GM12878 (cell line): Measurements from ENCODE around the gene CHRNG. TPM values are rescaled to one million over a fixed set of nuclear protein-coding genes. Genes with fewer than 3 reads are reported as not detected.

Experiments used
- ATAC-seq: fragments of 200-7000 bp; cut with Tn5 transposase; 3 replicates; pipeline ENCODE4 v1.9.1; 2020; ENCODE audit warnings: mild to moderate bottlenecking, moderate library complexity
- BruUV-seq: library from RNA; stranded (reverse); fragments of 400-500 nt; replicated peaks from 2 replicates; lab custom pipeline; 2021; lab: Mats Ljungman, UMichigan
- CTCF ChIA-PET: fragments of 300-600 bp; sonication (Branson Sonifier 250); formaldehyde crosslinking; extraction: SDS; loops from one replicate; lab custom pipeline; 2021; ENCODE audit warnings: inconsistent platforms; lab: Yijun Ruan, JAX
- POLR2A ChIA-PET: fragments of 350-600 bp; formaldehyde crosslinking; extraction: SDS; loops from one replicate; lab custom pipeline; 2021; ENCODE audit warnings: inconsistent platforms; lab: Charles Lee
- RAD21 ChIA-PET: fragments of 300-600 bp; sonication (Branson Sonifier 250); formaldehyde crosslinking; loops from one replicate; lab custom pipeline; 2023; ENCODE audit warnings: antibody characterized with exemption; ENCODE audit not compliant: unreplicated experiment; lab: Charles Lee
- SMC1A ChIA-PET: fragments of 300-600 bp; sonication (Branson Sonifier 250); formaldehyde crosslinking; loops from one replicate; lab custom pipeline; 2023; ENCODE audit not compliant: unreplicated experiment, uncharacterized antibody; lab: Charles Lee
- DNase-seq: peaks from one replicate; pipeline ENCODE4 v3.0.0-alpha.2; 2011; ENCODE audit warnings: low read depth, low spot score
- FAIRE-seq: peaks from 3 replicates; lab custom pipeline; 2011; peaks lifted over from hg19 to GRCh38; lab: Jason Lieb, UNC
- H2AFZ ChIP-seq: 2 replicates; pipeline ENCODE4 v1.6.0; 2011; ENCODE audit warnings: low read depth, low read length, control low read depth; ENCODE audit not compliant: control insufficient read depth
- H3K27ac ChIP-seq: 2 replicates; pipeline ENCODE4 v1.5.1; 2011; ENCODE audit warnings: control low read depth; ENCODE audit not compliant: control insufficient read depth, insufficient read depth
- H3K27me3 ChIP-seq, 2 experiments: replicated peaks in 1 of 2; 2 replicates each; pipeline versions ENCODE4 v1.6.0 to v1.6.1; 2011; ENCODE audit warnings: low read length in 1 of 2; ENCODE audit not compliant: control insufficient read depth in 2 of 2, insufficient read depth in 2 of 2
- H3K36me3 ChIP-seq, 2 experiments: 2 replicates each; pipeline ENCODE4 v1.5.1; 2011; ENCODE audit warnings: low read length in 1 of 2; ENCODE audit not compliant: control insufficient read depth in 2 of 2, insufficient read depth in 2 of 2
- H3K4me1 ChIP-seq: 2 replicates; pipeline ENCODE4 v1.6.1; 2011; ENCODE audit warnings: mild to moderate bottlenecking, low read length, moderate library complexity, mixed read lengths; ENCODE audit not compliant: control insufficient read depth, insufficient read depth
- H3K4me2 ChIP-seq: 2 replicates; pipeline ENCODE4 v1.6.0; 2011; ENCODE audit warnings: control low read depth; ENCODE audit not compliant: control insufficient read depth, insufficient read depth
- H3K4me3 ChIP-seq: fragments of 200-600 bp; sonication (generic); 2 replicates; pipeline ENCODE4 v1.5.1; 2016
- H3K79me2 ChIP-seq: 2 replicates; pipeline ENCODE4 v1.6.0; 2011; ENCODE audit warnings: low read length; ENCODE audit not compliant: control insufficient read depth, insufficient read depth
- H3K9ac ChIP-seq: 2 replicates; pipeline ENCODE4 v1.8.0; 2011; ENCODE audit warnings: low read length, control low read depth, mixed read lengths; ENCODE audit not compliant: control insufficient read depth, insufficient read depth
- H3K9me3 ChIP-seq: replicated peaks from 3 replicates; pipeline ENCODE4 v1.5.1; 2011; ENCODE audit warnings: mild to moderate bottlenecking, low read length; ENCODE audit not compliant: control insufficient read depth, insufficient read depth
- H4K20me1 ChIP-seq: 2 replicates; pipeline ENCODE4 v1.6.0; 2011; ENCODE audit not compliant: control insufficient read depth, insufficient read depth
- BMI1 ChIP-seq: fragments of 450-650 bp; IDR thresholded peaks from 2 replicates; pipeline ENCODE4 v1.6.1; 2016; ENCODE audit warnings: mild to moderate bottlenecking, moderate library complexity, borderline replicate concordance
- CBX3 ChIP-seq: fragments of 200-600 bp; sonication (generic); IDR thresholded peaks from 2 replicates; pipeline ENCODE4 v1.6.1; 2016; ENCODE audit warnings: low read depth, borderline replicate concordance
- CBX5 ChIP-seq: sonication (generic); IDR thresholded peaks from 2 replicates; pipeline ENCODE4 v1.6.1; 2016; ENCODE audit warnings: low read depth, moderate library complexity, mild to moderate bottlenecking, inconsistent platforms
- CHD1 ChIP-seq: IDR thresholded peaks from 2 replicates; pipeline ENCODE4 v1.6.1; 2012; ENCODE audit warnings: low read depth, low read length, improper control_type of control experiment
- EP300 ChIP-seq, 2 experiments: fragments of 150-350 bp in 1 of 2; IDR thresholded peaks; 2 replicates each; pipeline ENCODE4 v1.6.1; 2011 to 2012; ENCODE audit warnings: low read depth in 2 of 2, low read length in 2 of 2, borderline replicate concordance in 1 of 2, improper control_type of control experiment in 1 of 2, inconsistent platforms in 1 of 2; ENCODE audit not compliant: control insufficient read depth in 1 of 2
- KDM1A ChIP-seq: fragments of 200-600 bp; sonication (generic); IDR thresholded peaks from 2 replicates; pipeline ENCODE4 v1.6.1; 2016; ENCODE audit warnings: borderline replicate concordance
- MEF2B ChIP-seq: fragments of 450-650 bp; IDR thresholded peaks from 2 replicates; pipeline ENCODE4 v1.6.1; 2018; ENCODE audit warnings: mild to moderate bottlenecking, moderate library complexity; ENCODE audit not compliant: partially characterized antibody, poor library complexity, severe bottlenecking
- PAX5 ChIP-seq: IDR thresholded peaks from 2 replicates; pipeline ENCODE4 v1.6.1; 2011; ENCODE audit warnings: low read depth, low read length, borderline replicate concordance
- POLR2AphosphoS2 ChIP-seq: IDR thresholded peaks from 2 replicates; pipeline ENCODE4 v1.6.1; 2011; ENCODE audit warnings: low read depth, mild to moderate bottlenecking, low read length, improper control_type of control experiment, moderate library complexity
- SPI1 ChIP-seq: IDR thresholded peaks from 2 replicates; pipeline ENCODE4 v1.6.1; 2011; ENCODE audit warnings: low read depth, mild to moderate bottlenecking, low read length, moderate library complexity, borderline replicate concordance; ENCODE audit not compliant: insufficient read depth
- STAT1 ChIP-seq: fragments of 450-650 bp; conservative IDR thresholded peaks from 2 replicates; pipeline ENCODE4 v1.6.1; 2014; ENCODE audit warnings: antibody characterized with exemption, mild to moderate bottlenecking
- STAT3 ChIP-seq: IDR thresholded peaks from 2 replicates; pipeline ENCODE4 v1.6.1; 2011; ENCODE audit warnings: low read depth, low read length, improper control_type of control experiment
- TCF7 ChIP-seq: IDR thresholded peaks from 2 replicates; pipeline ENCODE4 v1.6.1; 2014; ENCODE audit warnings: antibody characterized with exemption, borderline replicate concordance
- WGBS: methylation state at CpG from one replicate; pipeline ENCODE4 v1.1.6; 2016; ENCODE audit warnings: low lambda C conversion rate; ENCODE audit not compliant: insufficient replicate concordance, insufficient coverage; ENCODE audit errors: missing lambda C conversion rate; 5-methylcytosine and 5-hydroxymethylcytosine counted together
- in situ Hi-C: fragments of 300-500 bp; cut with MboI; formaldehyde crosslinking; loops from 9 replicates; pipeline ENCODE4 v1.14.3; 2018; ENCODE audit warnings: mixed read lengths
- intact Hi-C: fragments of 100-400 bp; cut with micrococcal nuclease; formaldehyde crosslinking; loops from one replicate; pipeline ENCODE4 v1.14.2; 2022; ENCODE audit not compliant: unreplicated experiment
- polyA plus RNA-seq, 11 experiments: library from polyadenylated mRNA; depleted of rRNA in 4 of 11; unstranded in 6 of 11; stranded (reverse) in 5 of 11; fragments of >200 nt; fragmentation: Nextera tagmentation in 4 of 11; fragmentation: Illumina TruSeq in 1 of 11; extraction: Ambion mirVana in 4 of 11; extraction: Trizol in 1 of 11; gene quantifications; 1 replicate in 1 of 11; 2 replicates in 10 of 11; pipeline versions ENCODE4 v1.2.1 to v1.2.3, GENCODE V29; 2011 to 2016; ENCODE audit warnings: inconsistent platforms in 2 of 11, missing spikeins in 2 of 11, low read depth in 1 of 11
- total RNA-seq, 4 experiments: library from RNA; depleted of rRNA in 3 of 4; stranded (reverse); fragments of >200 nt in 3 of 4; fragmentation: Illumina TruSeq in 1 of 4; extraction: Trizol in 1 of 4; gene quantifications; 2 replicates each; pipeline versions ENCODE4 v1.2.1 to v1.2.3, GENCODE V29; 2013 to 2021
- TF ChIP-seq, protein P1 (sequence below): fragments of 450-650 bp; IDR thresholded peaks from 2 replicates; pipeline ENCODE4 v1.6.1; 2017; ENCODE audit warnings: low read depth, mild to moderate bottlenecking, moderate library complexity
- TF ChIP-seq, protein P2 (sequence below): fragments of 450-650 bp; IDR thresholded peaks from 2 replicates; pipeline ENCODE4 v1.6.1; 2017; ENCODE audit warnings: mild to moderate bottlenecking
- TF ChIP-seq, protein P3 (sequence below): fragments of 150-350 bp; IDR thresholded peaks from 2 replicates; pipeline ENCODE4 v1.6.1; 2014; ENCODE audit warnings: mild to moderate bottlenecking, low read depth, low read length
- TF ChIP-seq, protein P4 (sequence below): fragments of 450-650 bp; IDR thresholded peaks from 2 replicates; pipeline ENCODE4 v1.6.1; 2016; ENCODE audit warnings: mild to moderate bottlenecking

The CHRNG gene
- total and polyA plus RNA-seq, 10 of the 15 experiments (the other 5 are each of a cell fraction or from before 2014, with no cell fraction given) = 0.17 TPM; not detected in 9

DNA sequence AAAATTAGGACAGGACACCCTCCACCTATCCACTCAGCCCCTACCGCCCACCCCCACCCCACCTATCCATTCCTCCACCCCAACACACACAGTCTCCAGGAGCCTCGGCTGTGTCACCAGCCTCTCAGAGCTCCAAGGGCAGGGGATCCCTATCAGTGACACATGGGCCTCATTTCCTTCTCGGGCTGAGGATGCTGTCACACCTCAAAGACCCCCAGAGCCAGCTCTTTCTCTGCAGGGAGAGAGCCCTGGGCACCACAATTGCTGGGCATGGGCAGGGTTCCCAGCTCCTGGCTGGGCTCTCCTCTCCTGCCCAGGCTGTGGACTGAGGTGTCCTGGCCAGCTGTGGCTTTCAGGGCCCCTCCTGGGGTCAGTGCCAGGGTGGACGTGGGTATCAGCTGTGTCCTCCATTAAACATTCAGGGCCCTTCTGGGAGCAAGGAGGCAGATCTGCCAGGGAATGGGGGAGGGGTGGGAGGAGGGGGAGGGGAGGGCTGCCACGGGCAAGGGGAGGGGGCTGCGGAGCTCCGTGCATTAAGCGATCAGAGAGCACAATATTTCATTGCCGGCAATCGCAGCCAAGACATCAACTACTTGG, 37.6 kb upstream of the CHRNG start (continued):
- no peak for TF ChIP-seq SPI1
- TF ChIP-seq, protein P1, sequence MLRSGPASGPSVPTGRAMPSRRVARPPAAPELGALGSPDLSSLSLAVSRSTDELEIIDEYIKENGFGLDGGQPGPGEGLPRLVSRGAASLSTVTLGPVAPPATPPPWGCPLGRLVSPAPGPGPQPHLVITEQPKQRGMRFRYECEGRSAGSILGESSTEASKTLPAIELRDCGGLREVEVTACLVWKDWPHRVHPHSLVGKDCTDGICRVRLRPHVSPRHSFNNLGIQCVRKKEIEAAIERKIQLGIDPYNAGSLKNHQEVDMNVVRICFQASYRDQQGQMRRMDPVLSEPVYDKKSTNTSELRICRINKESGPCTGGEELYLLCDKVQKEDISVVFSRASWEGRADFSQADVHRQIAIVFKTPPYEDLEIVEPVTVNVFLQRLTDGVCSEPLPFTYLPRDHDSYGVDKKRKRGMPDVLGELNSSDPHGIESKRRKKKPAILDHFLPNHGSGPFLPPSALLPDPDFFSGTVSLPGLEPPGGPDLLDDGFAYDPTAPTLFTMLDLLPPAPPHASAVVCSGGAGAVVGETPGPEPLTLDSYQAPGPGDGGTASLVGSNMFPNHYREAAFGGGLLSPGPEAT = no peak
- TF ChIP-seq KDM1A = no peak
- no peak for TF ChIP-seq CBX5
- TF ChIP-seq, protein P2, sequence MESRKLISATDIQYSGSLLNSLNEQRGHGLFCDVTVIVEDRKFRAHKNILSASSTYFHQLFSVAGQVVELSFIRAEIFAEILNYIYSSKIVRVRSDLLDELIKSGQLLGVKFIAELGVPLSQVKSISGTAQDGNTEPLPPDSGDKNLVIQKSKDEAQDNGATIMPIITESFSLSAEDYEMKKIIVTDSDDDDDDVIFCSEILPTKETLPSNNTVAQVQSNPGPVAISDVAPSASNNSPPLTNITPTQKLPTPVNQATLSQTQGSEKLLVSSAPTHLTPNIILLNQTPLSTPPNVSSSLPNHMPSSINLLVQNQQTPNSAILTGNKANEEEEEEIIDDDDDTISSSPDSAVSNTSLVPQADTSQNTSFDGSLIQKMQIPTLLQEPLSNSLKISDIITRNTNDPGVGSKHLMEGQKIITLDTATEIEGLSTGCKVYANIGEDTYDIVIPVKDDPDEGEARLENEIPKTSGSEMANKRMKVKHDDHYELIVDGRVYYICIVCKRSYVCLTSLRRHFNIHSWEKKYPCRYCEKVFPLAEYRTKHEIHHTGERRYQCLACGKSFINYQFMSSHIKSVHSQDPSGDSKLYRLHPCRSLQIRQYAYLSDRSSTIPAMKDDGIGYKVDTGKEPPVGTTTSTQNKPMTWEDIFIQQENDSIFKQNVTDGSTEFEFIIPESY = no peak
- no peak for TF ChIP-seq POLR2AphosphoS2
- TF ChIP-seq STAT1 = no peak

DNA sequence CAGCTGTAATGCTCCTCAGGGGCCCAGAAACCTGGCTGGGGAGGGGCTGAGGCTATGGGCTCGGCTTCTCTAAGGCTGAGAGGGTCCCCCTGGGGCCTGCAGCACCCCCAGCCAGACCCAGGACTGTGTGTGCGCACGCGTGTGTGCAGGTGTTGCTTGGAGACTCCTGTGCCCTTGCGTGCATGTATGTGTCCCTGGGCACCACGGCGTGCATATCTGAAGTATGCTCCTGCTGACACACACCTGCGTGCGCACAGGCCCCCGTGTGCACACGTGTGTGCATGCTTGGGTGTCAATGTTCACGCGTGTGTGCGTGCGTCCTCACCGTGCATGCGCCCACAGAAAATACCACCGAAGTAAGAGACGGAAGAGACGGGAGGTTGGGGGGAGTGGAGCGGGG, 37.0 kb upstream of the CHRNG start:
- FAIRE-seq = no peak
- Histone ChIP-seq H3K4me2 (no peak overlapping the region), H3K4me1 (no peaks in the 10 kb centered on the region), H3K27me3 (peaks cover 5 to 12% of the 10 kb centered on the region in 2 experiments), H3K79me2 (no peaks in the 10 kb centered on the region), H3K9ac (no peak overlapping the region), H2AFZ (no peak overlapping the region), H3K27ac (no peak overlapping the region), H3K4me3 (no peak overlapping the region), H3K9me3 (no peaks in the 10 kb centered on the region), H4K20me1 (no peaks in the 10 kb centered on the region), H3K36me3 (no peaks in the 10 kb centered on the region)
- WGBS = 9% methylated on average over 17 of the region's 21 CpGs
- BruUV-seq = no TSS peak
- SMC1A ChIA-PET = no interaction called here
- in situ Hi-C loops = no loop called here
- DNase-seq = no peak
- RAD21 ChIA-PET = no interaction called here
- POLR2A ChIA-PET = no interaction called here
- CTCF ChIA-PET = no interaction called here
- intact Hi-C loops = no loop called here
- ATAC-seq = no peak
- no peak for TF ChIP-seq TCF7
- TF ChIP-seq STAT3 = no peak
- TF ChIP-seq, protein P3, sequence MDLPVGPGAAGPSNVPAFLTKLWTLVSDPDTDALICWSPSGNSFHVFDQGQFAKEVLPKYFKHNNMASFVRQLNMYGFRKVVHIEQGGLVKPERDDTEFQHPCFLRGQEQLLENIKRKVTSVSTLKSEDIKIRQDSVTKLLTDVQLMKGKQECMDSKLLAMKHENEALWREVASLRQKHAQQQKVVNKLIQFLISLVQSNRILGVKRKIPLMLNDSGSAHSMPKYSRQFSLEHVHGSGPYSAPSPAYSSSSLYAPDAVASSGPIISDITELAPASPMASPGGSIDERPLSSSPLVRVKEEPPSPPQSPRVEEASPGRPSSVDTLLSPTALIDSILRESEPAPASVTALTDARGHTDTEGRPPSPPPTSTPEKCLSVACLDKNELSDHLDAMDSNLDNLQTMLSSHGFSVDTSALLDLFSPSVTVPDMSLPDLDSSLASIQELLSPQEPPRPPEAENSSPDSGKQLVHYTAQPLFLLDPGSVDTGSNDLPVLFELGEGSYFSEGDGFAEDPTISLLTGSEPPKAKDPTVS = no peak
- no peak for TF ChIP-seq EP300 (IDR thresholded peaks at IDR 0.05; ENCODE audit: borderline replicate concordance in 1 of 2, control insufficient read depth in 1 of 2, low read depth in 2 of 2, low read length in 2 of 2)
- TF ChIP-seq MEF2B = no peak
- no peak for TF ChIP-seq CHD1
- TF ChIP-seq PAX5 = no peak
- TF ChIP-seq, protein P4, sequence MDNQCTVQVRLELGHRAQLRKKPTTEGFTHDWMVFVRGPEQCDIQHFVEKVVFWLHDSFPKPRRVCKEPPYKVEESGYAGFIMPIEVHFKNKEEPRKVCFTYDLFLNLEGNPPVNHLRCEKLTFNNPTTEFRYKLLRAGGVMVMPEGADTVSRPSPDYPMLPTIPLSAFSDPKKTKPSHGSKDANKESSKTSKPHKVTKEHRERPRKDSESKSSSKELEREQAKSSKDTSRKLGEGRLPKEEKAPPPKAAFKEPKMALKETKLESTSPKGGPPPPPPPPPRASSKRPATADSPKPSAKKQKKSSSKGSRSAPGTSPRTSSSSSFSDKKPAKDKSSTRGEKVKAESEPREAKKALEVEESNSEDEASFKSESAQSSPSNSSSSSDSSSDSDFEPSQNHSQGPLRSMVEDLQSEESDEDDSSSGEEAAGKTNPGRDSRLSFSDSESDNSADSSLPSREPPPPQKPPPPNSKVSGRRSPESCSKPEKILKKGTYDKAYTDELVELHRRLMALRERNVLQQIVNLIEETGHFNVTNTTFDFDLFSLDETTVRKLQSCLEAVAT = no peak
- no peak for TF ChIP-seq CBX3
- TF ChIP-seq BMI1 = no peak
